ENCODE measurements around the gene SLC17A1.

The SLC17A1 gene

GRCh38 chr6:25794784-25795183, 37.1 kb downstream of the SLC17A1 start:
- ATAC-seq: no peak
- no peak for TF ChIP-seq ZFP3 (CRISPR knock-in tag; IDR thresholded peaks at IDR 0.05)
- no peak for TF ChIP-seq RARB (CRISPR knock-in tag; IDR thresholded peaks at IDR 0.05)
- no peak for TF ChIP-seq ZC3H10 (CRISPR knock-in tag; IDR thresholded peaks at IDR 0.05)
- no peak for TF ChIP-seq CSDC2 (CRISPR knock-in tag; IDR thresholded peaks at IDR 0.05)
- TF ChIP-seq ISL1 (CRISPR knock-in tag; IDR thresholded peaks at IDR 0.05): no peak
- no peak for TF ChIP-seq GLIS3 (CRISPR knock-in tag; IDR thresholded peaks at IDR 0.05)
- TF ChIP-seq BACH2 (CRISPR knock-in tag; IDR thresholded peaks at IDR 0.05; ENCODE audit: borderline replicate concordance): no peak
- no peak for TF ChIP-seq OSR1 (CRISPR knock-in tag; IDR thresholded peaks at IDR 0.05)
- TF ChIP-seq ZNF565 (CRISPR knock-in tag; conservative IDR thresholded peaks at IDR 0.05; ENCODE audit: low read depth): no peak
- TF ChIP-seq SNAI2 (CRISPR knock-in tag; IDR thresholded peaks at IDR 0.05): no peak
- TF ChIP-seq ZFP30 (CRISPR knock-in tag; IDR thresholded peaks at IDR 0.05): no peak
- TF ChIP-seq CSRNP3 (CRISPR knock-in tag; IDR thresholded peaks at IDR 0.05): no peak
- no peak for TF ChIP-seq TOX (CRISPR knock-in tag; IDR thresholded peaks at IDR 0.05; ENCODE audit: borderline replicate concordance)
- TF ChIP-seq PPARA (CRISPR knock-in tag; IDR thresholded peaks at IDR 0.05; ENCODE audit: borderline replicate concordance): no peak
- no peak for TF ChIP-seq TSHZ2 (CRISPR knock-in tag; IDR thresholded peaks at IDR 0.05)
- TF ChIP-seq ZNF70 (CRISPR knock-in tag; IDR thresholded peaks at IDR 0.05): no peak
- no peak for TF ChIP-seq TCF4 (CRISPR knock-in tag; IDR thresholded peaks at IDR 0.05; ENCODE audit: borderline replicate concordance)
- TF ChIP-seq ZNF8 (CRISPR knock-in tag; IDR thresholded peaks at IDR 0.05): no peak

- no peak for ATAC-seq
- TF ChIP-seq RARB (CRISPR knock-in tag; IDR thresholded peaks at IDR 0.05): no peak
- no peak for TF ChIP-seq ZNF565 (CRISPR knock-in tag; conservative IDR thresholded peaks at IDR 0.05; ENCODE audit: low read depth)
- no peak for TF ChIP-seq CSRNP3 (CRISPR knock-in tag; IDR thresholded peaks at IDR 0.05)
- TF ChIP-seq ARNTL (CRISPR knock-in tag; IDR thresholded peaks at IDR 0.05; ENCODE audit: borderline replicate concordance, low read depth): no peak
- no peak for TF ChIP-seq CREB5 (CRISPR knock-in tag; IDR thresholded peaks at IDR 0.05; ENCODE audit: low read depth)
- TF ChIP-seq ZC3H10 (CRISPR knock-in tag; IDR thresholded peaks at IDR 0.05): no peak
- TF ChIP-seq GLIS3 (CRISPR knock-in tag; IDR thresholded peaks at IDR 0.05): no peak
- TF ChIP-seq PPARA (CRISPR knock-in tag; IDR thresholded peaks at IDR 0.05; ENCODE audit: borderline replicate concordance): no peak
- no peak for TF ChIP-seq TOX (CRISPR knock-in tag; IDR thresholded peaks at IDR 0.05; ENCODE audit: borderline replicate concordance)
- TF ChIP-seq ESRRG (CRISPR knock-in tag; IDR thresholded peaks at IDR 0.05): no peak
- no peak for TF ChIP-seq ZNF8 (CRISPR knock-in tag; IDR thresholded peaks at IDR 0.05)
- no peak for TF ChIP-seq OSR1 (CRISPR knock-in tag; IDR thresholded peaks at IDR 0.05)
These were observed 37.9 kb downstream of the SLC17A1 start for GRCh38 chr6:25793970-25794369.

GRCh38 chr6:25792016-25792415, 39.8 kb downstream of the SLC17A1 start:
- ATAC-seq: no peak
- TF ChIP-seq ZFP3 (CRISPR knock-in tag; IDR thresholded peaks at IDR 0.05) (no peak), ZNF565 (CRISPR knock-in tag; conservative IDR thresholded peaks at IDR 0.05; ENCODE audit: low read depth) (no peak), CSRNP3 (CRISPR knock-in tag; IDR thresholded peaks at IDR 0.05) (no peak), ZC3H10 (CRISPR knock-in tag; IDR thresholded peaks at IDR 0.05) (no peak), CSDC2 (CRISPR knock-in tag; IDR thresholded peaks at IDR 0.05) (no peak), PATZ1 (CRISPR knock-in tag; IDR thresholded peaks at IDR 0.05; ENCODE audit: borderline replicate concordance) (no peak), SNAI2 (CRISPR knock-in tag; IDR thresholded peaks at IDR 0.05) (no peak), TSHZ2 (CRISPR knock-in tag; IDR thresholded peaks at IDR 0.05) (no peak), ARNTL (CRISPR knock-in tag; IDR thresholded peaks at IDR 0.05; ENCODE audit: borderline replicate concordance, low read depth) (no peak), TCF4 (CRISPR knock-in tag; IDR thresholded peaks at IDR 0.05; ENCODE audit: borderline replicate concordance) (no peak), PPARA (CRISPR knock-in tag; IDR thresholded peaks at IDR 0.05; ENCODE audit: borderline replicate concordance) (no peak), RARB (CRISPR knock-in tag; IDR thresholded peaks at IDR 0.05) (no peak), TOX (CRISPR knock-in tag; IDR thresholded peaks at IDR 0.05; ENCODE audit: borderline replicate concordance) (no peak), ISL1 (CRISPR knock-in tag; IDR thresholded peaks at IDR 0.05) (no peak)
